Peyer's patch (tissue), 4 donors: Measurements from ENCODE around the gene LYSMD1. TPM values are rescaled to one million over a fixed set of nuclear protein-coding genes. Genes with fewer than 3 reads are reported as not detected.

Experiments used
- DNase-seq, 3 donors: peaks; one replicate each; pipeline ENCODE4 v3.0.0-alpha.2; 2017 to 2019
- H3K27ac ChIP-seq, 4 donors: fragments of 200-600 bp; sonication (generic); one replicate each; pipeline ENCODE4 v1.5.1; 2016 to 2019
- H3K27me3 ChIP-seq, 2 donors: fragments of 200-600 bp; sonication (generic); one replicate each; pipeline ENCODE4 v1.5.1; 2019
- H3K36me3 ChIP-seq, 3 donors: fragments of 200-600 bp; sonication (generic); one replicate each; pipeline ENCODE4 v1.5.1; 2016 to 2019
- H3K4me1 ChIP-seq, 4 donors: fragments of 200-600 bp; sonication (generic); one replicate each; pipeline ENCODE4 v1.5.1; 2016 to 2019
- H3K4me3 ChIP-seq, 4 donors: fragments of 200-600 bp; sonication (generic); 1 replicate in 3 of 4; 2 replicates in 1 of 4; pipeline ENCODE4 v1.5.1; 2016 to 2019; ENCODE audit warnings: mild to moderate bottlenecking in 1 of 4
- H3K9me3 ChIP-seq, 4 donors: fragments of 200-600 bp; sonication (generic); one replicate each; pipeline ENCODE4 v1.5.1; 2016 to 2019; ENCODE audit warnings: mild to moderate bottlenecking in 1 of 4
- POLR2A ChIP-seq, 2 donors: fragments of 450-650 bp; IDR thresholded peaks; one replicate each; pipeline ENCODE4 v1.5.1; 2017; ENCODE audit warnings: antibody characterized with exemption in 2 of 2, mild to moderate bottlenecking in 2 of 2, moderate library complexity in 2 of 2
- total RNA-seq, 4 donors: library from RNA; depleted of rRNA; stranded (reverse); fragments of >200 nt; gene quantifications; one replicate each; pipeline ENCODE4 v1.1.0, GENCODE V29; 2016
- TF ChIP-seq, protein P1 (sequence below), 6 experiments: fragments of 450-650 bp in 4 of 6; fragments of 200-600 bp in 2 of 6; sonication (generic) in 1 of 6; IDR thresholded peaks; one replicate each; pipeline ENCODE4 v1.5.1; 2017 to 2019; ENCODE audit warnings: antibody characterized with exemption in 6 of 6, mild to moderate bottlenecking in 3 of 6, moderate library complexity in 1 of 6

The LYSMD1 gene
- total RNA-seq, 4 donors from 2014 or later = 6.0 to 11.7 (median 10.2) TPM

DNA sequence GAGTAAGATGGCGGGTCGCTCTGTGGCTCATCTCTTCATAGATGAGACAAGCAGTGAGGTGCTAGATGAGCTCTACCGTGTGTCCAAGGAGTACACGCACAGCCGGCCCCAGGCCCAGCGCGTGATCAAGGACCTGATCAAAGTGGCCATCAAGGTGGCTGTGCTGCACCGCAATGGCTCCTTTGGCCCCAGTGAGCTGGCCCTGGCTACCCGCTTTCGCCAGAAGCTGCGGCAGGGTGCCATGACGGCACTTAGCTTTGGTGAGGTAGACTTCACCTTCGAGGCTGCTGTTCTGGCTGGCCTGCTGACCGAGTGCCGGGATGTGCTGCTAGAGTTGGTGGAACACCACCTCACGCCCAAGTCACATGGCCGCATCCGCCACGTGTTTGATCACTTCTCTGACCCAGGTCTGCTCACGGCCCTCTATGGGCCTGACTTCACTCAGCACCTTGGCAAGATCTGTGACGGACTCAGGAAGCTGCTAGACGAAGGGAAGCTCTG, 6.9 kb downstream of the LYSMD1 start:
- peaks cover 0 to 7% (median 0%) of the 10 kb centered on the region in 4 donors for H3K4me1 ChIP-seq
- no peak for DNase-seq
- peak overlapping the region in 2 of 4 donors; percentile 22 to 47 for H3K27ac ChIP-seq
- no peak overlapping the region for H3K4me3 ChIP-seq
- H3K27me3 ChIP-seq = no peaks in the 10 kb centered on the region
- TF ChIP-seq, protein P1, sequence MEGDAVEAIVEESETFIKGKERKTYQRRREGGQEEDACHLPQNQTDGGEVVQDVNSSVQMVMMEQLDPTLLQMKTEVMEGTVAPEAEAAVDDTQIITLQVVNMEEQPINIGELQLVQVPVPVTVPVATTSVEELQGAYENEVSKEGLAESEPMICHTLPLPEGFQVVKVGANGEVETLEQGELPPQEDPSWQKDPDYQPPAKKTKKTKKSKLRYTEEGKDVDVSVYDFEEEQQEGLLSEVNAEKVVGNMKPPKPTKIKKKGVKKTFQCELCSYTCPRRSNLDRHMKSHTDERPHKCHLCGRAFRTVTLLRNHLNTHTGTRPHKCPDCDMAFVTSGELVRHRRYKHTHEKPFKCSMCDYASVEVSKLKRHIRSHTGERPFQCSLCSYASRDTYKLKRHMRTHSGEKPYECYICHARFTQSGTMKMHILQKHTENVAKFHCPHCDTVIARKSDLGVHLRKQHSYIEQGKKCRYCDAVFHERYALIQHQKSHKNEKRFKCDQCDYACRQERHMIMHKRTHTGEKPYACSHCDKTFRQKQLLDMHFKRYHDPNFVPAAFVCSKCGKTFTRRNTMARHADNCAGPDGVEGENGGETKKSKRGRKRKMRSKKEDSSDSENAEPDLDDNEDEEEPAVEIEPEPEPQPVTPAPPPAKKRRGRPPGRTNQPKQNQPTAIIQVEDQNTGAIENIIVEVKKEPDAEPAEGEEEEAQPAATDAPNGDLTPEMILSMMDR (IDR thresholded peaks at IDR 0.05) = no peak
- H3K9me3 ChIP-seq = no peaks in the 10 kb centered on the region
- peaks cover 0 to 30% (median 0%) of the 10 kb centered on the region in 3 donors for H3K36me3 ChIP-seq

DNA sequence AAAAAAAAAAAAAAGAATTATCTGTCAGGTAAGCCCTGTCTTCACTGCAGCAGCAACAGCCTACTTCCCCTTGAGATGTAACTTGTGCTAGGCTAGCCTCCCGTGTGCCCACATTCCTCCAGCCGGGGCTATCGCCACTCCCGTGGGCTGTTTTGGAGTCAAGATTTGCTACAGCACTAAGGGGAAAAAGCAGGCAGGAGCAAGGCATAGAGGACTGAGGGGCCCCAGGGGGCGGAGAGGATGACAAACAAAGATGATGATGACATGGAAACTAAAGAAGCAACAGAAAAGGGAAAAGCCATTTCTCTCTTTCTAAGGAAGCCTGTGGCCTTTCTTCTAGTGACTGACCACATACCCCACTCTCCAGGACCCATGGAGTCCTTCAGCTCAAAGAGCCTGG, 7.4 kb downstream of the LYSMD1 start:
- peak overlapping the region in 1 of 4 donors; percentile 79 for H3K27ac ChIP-seq
- H3K4me3 ChIP-seq = peak overlapping the region in 1 of 4 donors; percentile 45
- no peak for DNase-seq
- H3K27me3 ChIP-seq = no peaks in the 10 kb centered on the region
- peaks cover 0 to 30% (median 0%) of the 10 kb centered on the region in 3 donors for H3K36me3 ChIP-seq
- TF ChIP-seq, protein P1 (IDR thresholded peaks at IDR 0.05) = no peak
- TF ChIP-seq POLR2A (IDR thresholded peaks at IDR 0.05) = no peak
- no peaks in the 10 kb centered on the region for H3K9me3 ChIP-seq
- peaks cover 0 to 7% (median 0%) of the 10 kb centered on the region in 4 donors for H3K4me1 ChIP-seq

DNA sequence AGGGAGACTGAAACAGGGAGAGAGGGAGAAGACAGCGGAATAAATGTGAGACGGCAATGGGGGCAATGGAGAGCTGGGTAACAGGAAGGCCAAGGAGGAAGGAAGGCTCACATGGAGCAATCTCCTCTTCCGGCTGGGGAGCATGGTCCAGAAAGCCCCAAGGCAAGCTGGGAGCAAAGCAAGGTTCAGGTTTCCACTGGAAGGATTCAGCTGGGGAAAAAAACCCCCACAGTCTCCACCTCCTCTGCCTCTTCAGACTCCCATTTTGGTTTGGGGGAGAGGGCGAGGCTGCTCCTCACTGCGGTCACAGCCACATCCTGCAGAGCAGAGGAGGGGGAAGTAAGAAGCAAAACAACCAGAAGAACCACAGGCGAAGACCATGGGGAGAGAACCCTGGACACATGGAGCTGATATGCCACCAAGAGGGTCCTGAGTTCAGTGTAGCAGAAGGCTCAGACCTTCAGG, 8.6 kb downstream of the LYSMD1 start:
- no peaks in the 10 kb centered on the region for H3K27me3 ChIP-seq
- H3K27ac ChIP-seq = peak overlapping the region; percentile 37 to 79 (median 54)

DNA sequence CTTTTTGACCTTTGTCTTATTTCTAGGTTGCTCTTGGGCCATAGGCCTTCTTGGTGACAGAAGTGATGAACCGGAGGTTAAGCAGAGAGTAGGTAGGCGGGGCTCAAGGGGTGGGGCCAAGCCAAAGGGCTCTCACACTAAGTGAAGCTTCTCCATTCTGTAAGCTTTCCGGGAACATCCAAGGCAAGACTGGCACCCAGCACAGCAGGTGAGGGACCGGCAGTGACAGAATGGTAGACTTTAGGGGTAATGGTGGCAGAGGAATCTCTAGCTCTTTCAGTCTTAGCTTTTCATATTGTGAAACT, 9.2 kb downstream of the LYSMD1 start, which contains the start of gene TNFAIP8L2:
TSS of gene TNFAIP8L2 (plus strand) at position 135 of the 305 bp plus-strand sequence. CDS start 2,049 bp downstream, outside the sequence.
- Histone ChIP-seq H3K27me3 (no peaks in the 10 kb centered on the region), H3K27ac (peak within 1 kb of the TSS; percentile 37 to 79 (median 54)), H3K4me3 (peak within 1 kb of the TSS; percentile 34 to 56 (median 46)), H3K36me3 (peaks cover 0 to 30% (median 0%) of the 10 kb centered on the region in 3 donors), H3K4me1 (peaks cover 0 to 7% (median 0%) of the 10 kb centered on the region in 4 donors), H3K9me3 (no peaks in the 10 kb centered on the region)
- DNase-seq = peak; percentile 74 to 93 (median 88)
- TF ChIP-seq, protein P1 (IDR thresholded peaks at IDR 0.05) = no peak
- TF ChIP-seq POLR2A (IDR thresholded peaks at IDR 0.05) = no peak

More for the DNA sequence above, 8.6 kb downstream of the LYSMD1 start:
- Histone ChIP-seq H3K9me3 (no peaks in the 10 kb centered on the region), H3K36me3 (peaks cover 0 to 30% (median 0%) of the 10 kb centered on the region in 3 donors), H3K4me3 (peak overlapping the region; percentile 34 to 56 (median 46)), H3K4me1 (peaks cover 0 to 7% (median 0%) of the 10 kb centered on the region in 4 donors)
- TF ChIP-seq POLR2A (IDR thresholded peaks at IDR 0.05) = no peak
- TF ChIP-seq, protein P1 (IDR thresholded peaks at IDR 0.05) = no peak
- DNase-seq = peak in 2 of 3 donors; percentile 80 to 84

DNA sequence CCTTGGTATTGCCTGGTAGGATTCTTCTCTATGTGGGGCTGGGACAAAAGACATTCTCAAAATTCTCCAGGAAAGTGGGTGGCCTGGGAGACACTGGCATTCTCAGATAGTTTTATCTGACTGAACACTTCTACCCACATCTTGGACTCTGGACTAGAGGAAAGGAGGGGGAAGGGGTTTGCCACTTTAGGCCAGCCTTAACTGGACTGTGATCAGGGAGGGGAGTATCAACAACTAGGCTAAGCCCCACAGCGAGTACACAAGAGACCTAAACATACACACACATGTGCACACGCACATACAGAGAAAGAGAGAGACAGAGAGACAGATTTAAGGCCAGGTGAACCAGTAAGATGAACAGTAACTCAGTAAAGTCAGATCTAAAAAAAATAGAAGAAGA, 18.0 kb downstream of the LYSMD1 start:
- Histone ChIP-seq H3K4me1 (peaks cover 0 to 30% (median 0%) of the 10 kb centered on the region in 4 donors), H3K4me3 (peak overlapping the region in 2 of 4 donors; percentile 77 to 88), H3K27ac (peak overlapping the region in 3 of 4 donors; percentile 18 to 79 (median 61)), H3K9me3 (no peaks in the 10 kb centered on the region), H3K36me3 (no peaks in the 10 kb centered on the region), H3K27me3 (no peaks in the 10 kb centered on the region)
- TF ChIP-seq POLR2A (IDR thresholded peaks at IDR 0.05) = peak in 1 of 2 donors; percentile 15
- TF ChIP-seq, protein P1 (IDR thresholded peaks at IDR 0.05) = no peak
- peak in 1 of 3 donors; percentile 62 for DNase-seq
